Spinal cord (tissue), 10 donors: ENCODE data around the gene ACSBG1. TPM values are rescaled to one million over a fixed set of nuclear protein-coding genes. Genes with fewer than 3 reads are reported as not detected.
A peak's percentile ranks its signal among the peaks of the same experiment; 100 is the strongest.
"Not testable (repeated sequence)": the region's sequence is repeated elsewhere in the genome, so short reads cannot be mapped to it uniquely, and the experiment has no call there.

Source experiments
- DNase-seq, 6 donors: peaks; one replicate each; pipeline versions ENCODE4 v3.0.0 to v3.0.0-alpha.2; 2013 to 2015; ENCODE audit warnings: low spot score in 6 of 6, low read depth in 4 of 6
- H3K27ac ChIP-seq: one replicate; pipeline ENCODE4 v1.5.1; 2013; ENCODE audit warnings: low read depth, low read length, control low read depth
- H3K27me3 ChIP-seq: one replicate; pipeline ENCODE4 v1.6.1; 2013; ENCODE audit warnings: low read length; ENCODE audit not compliant: control insufficient read depth, insufficient read depth
- H3K36me3 ChIP-seq: one replicate; pipeline ENCODE4 v1.6.1; 2013; ENCODE audit warnings: low read length; ENCODE audit not compliant: control insufficient read depth, insufficient read depth
- H3K4me1 ChIP-seq: one replicate; pipeline ENCODE4 v1.6.1; 2013; ENCODE audit warnings: low read length; ENCODE audit not compliant: control insufficient read depth, insufficient read depth
- H3K4me3 ChIP-seq: one replicate; pipeline ENCODE4 v1.5.1; 2013; ENCODE audit warnings: low read depth, low read length, control low read depth
- H3K9me3 ChIP-seq: one replicate; pipeline ENCODE4 v1.6.1; 2013; ENCODE audit warnings: low read length; ENCODE audit not compliant: control insufficient read depth, insufficient read depth
- WGBS: methylation state at CpG from one replicate; pipeline ENCODE4 v1.1.5; 2013; ENCODE audit warnings: missing lambda C conversion rate; ENCODE audit not compliant: insufficient coverage; 5-methylcytosine and 5-hydroxymethylcytosine counted together
- polyA plus RNA-seq, 2 donors: library from polyadenylated mRNA; unstranded; fragments of 120-200 nt; gene quantifications; one replicate each; pipeline ENCODE4 v1.2.1, GENCODE V29; 2013; ENCODE audit not compliant: insufficient read length in 2 of 2
- total RNA-seq, 2 donors: library from RNA; depleted of rRNA in 1 of 2; stranded (reverse); fragments of 120-200 nt in 1 of 2; fragments of >200 nt in 1 of 2; gene quantifications; one replicate each; pipeline versions ENCODE4 v1.2.3 to v1.2.4, GENCODE V29; 2013 to 2014
- donor health status: healthy.

ACSBG1 gene
- total and polyA plus RNA-seq, 4 donors = 11.6 to 44.2 (median 43.2) TPM

GRCh38 chr15:78255421-78256043 lies 21.2 kb upstream of the ACSBG1 start:
- no peaks in the 10 kb centered on the region for H3K27me3 ChIP-seq
- peaks cover 8% of the 10 kb centered on the region for H3K4me1 ChIP-seq
- H3K27ac ChIP-seq = no peak overlapping the region
- no peak overlapping the region for H3K4me3 ChIP-seq
- DNase-seq = no peak
- WGBS = no CpG with 5 or more reads among the region's 1 CpG
- no peaks in the 10 kb centered on the region for H3K9me3 ChIP-seq
- no peaks in the 10 kb centered on the region for H3K36me3 ChIP-seq

GRCh38 chr15:78251136-78251535 lies 16.8 kb upstream of the ACSBG1 start:
- Histone ChIP-seq H3K27ac (no peak overlapping the region), H3K4me1 (no peaks in the 10 kb centered on the region), H3K36me3 (no peaks in the 10 kb centered on the region), H3K9me3 (no peaks in the 10 kb centered on the region), H3K27me3 (no peaks in the 10 kb centered on the region), H3K4me3 (no peak overlapping the region)
- no peak for DNase-seq
- WGBS = 85% methylated on average over 6 of the region's 9 CpGs

GRCh38 chr15:78249131-78249530 lies 14.8 kb upstream of the ACSBG1 start:
- H3K4me1 ChIP-seq = peaks cover under 1% of the 10 kb centered on the region
- 86% methylated on average over 2 of the region's 5 CpGs for WGBS
- no peaks in the 10 kb centered on the region for H3K36me3 ChIP-seq

GRCh38 chr15:78247911-78248310 lies 13.5 kb upstream of the ACSBG1 start:
- H3K4me3 ChIP-seq = no peak overlapping the region
- H3K27ac ChIP-seq = no peak overlapping the region
- H3K27me3 ChIP-seq = no peaks in the 10 kb centered on the region
- H3K9me3 ChIP-seq = no peaks in the 10 kb centered on the region
- H3K4me1 ChIP-seq = peaks cover 13% of the 10 kb centered on the region
- H3K36me3 ChIP-seq = no peaks in the 10 kb centered on the region
- no peak for DNase-seq
- 67% methylated on average over 1 of the region's 1 CpG for WGBS

More at GRCh38 chr15:78249131-78249530, 14.8 kb upstream of the ACSBG1 start:
- no peak for DNase-seq
- Histone ChIP-seq H3K27ac (no peak overlapping the region), H3K4me3 (no peak overlapping the region), H3K27me3 (no peaks in the 10 kb centered on the region), H3K9me3 (no peaks in the 10 kb centered on the region)

GRCh38 chr15:78245976-78246620 lies 11.7 kb upstream of the ACSBG1 start:
- not testable (repeated sequence) for H3K36me3 ChIP-seq, H3K4me3 ChIP-seq, DNase-seq, H3K27me3 ChIP-seq, H3K9me3 ChIP-seq, H3K27ac ChIP-seq
- H3K4me1 ChIP-seq = peaks cover 14% of the 10 kb centered on the region
- WGBS = 98% methylated on average over 34 of the region's 39 CpGs

GRCh38 chr15:78245392-78245791 lies 11.0 kb upstream of the ACSBG1 start:
- H3K27ac ChIP-seq, H3K4me3 ChIP-seq, H3K27me3 ChIP-seq, H3K9me3 ChIP-seq, H3K36me3 ChIP-seq, DNase-seq: not testable (repeated sequence)
- 35% methylated on average over 9 of the region's 14 CpGs for WGBS
- peaks cover 17% of the 10 kb centered on the region for H3K4me1 ChIP-seq

- no peak overlapping the region for H3K27ac ChIP-seq
- 89% methylated on average over 3 of the region's 7 CpGs for WGBS
- H3K27me3 ChIP-seq = no peaks in the 10 kb centered on the region
- H3K4me3 ChIP-seq = no peak overlapping the region
- no peaks in the 10 kb centered on the region for H3K9me3 ChIP-seq
- H3K4me1 ChIP-seq = peaks cover 17% of the 10 kb centered on the region
- DNase-seq = no peak
- no peaks in the 10 kb centered on the region for H3K36me3 ChIP-seq
Measured at GRCh38 chr15:78244893-78245292, 10.5 kb upstream of the ACSBG1 start.

- H3K4me3 ChIP-seq = no peak overlapping the region
- peaks cover 17% of the 10 kb centered on the region for H3K4me1 ChIP-seq
- no peak for DNase-seq
- WGBS = 88% methylated on average over 4 of the region's 6 CpGs
- H3K27me3 ChIP-seq = no peaks in the 10 kb centered on the region
- no peaks in the 10 kb centered on the region for H3K36me3 ChIP-seq
- H3K9me3 ChIP-seq = no peaks in the 10 kb centered on the region
- H3K27ac ChIP-seq = no peak overlapping the region
Measured at GRCh38 chr15:78244101-78244500, 9.7 kb upstream of the ACSBG1 start.

GRCh38 chr15:78243491-78243941 lies 9.2 kb upstream of the ACSBG1 start:
- peaks cover 17% of the 10 kb centered on the region for H3K4me1 ChIP-seq
- DNase-seq = peak in 2 of 6 donors; percentile 48 to 62
- no peak overlapping the region for H3K4me3 ChIP-seq
- no peaks in the 10 kb centered on the region for H3K36me3 ChIP-seq
- WGBS = 21% methylated on average over 5 of the region's 6 CpGs
- no peaks in the 10 kb centered on the region for H3K9me3 ChIP-seq
- no peak overlapping the region for H3K27ac ChIP-seq
- no peaks in the 10 kb centered on the region for H3K27me3 ChIP-seq

- WGBS = 82% methylated on average over 6 of the region's 6 CpGs
- peaks cover 17% of the 10 kb centered on the region for H3K4me1 ChIP-seq
- no peak overlapping the region for H3K4me3 ChIP-seq
- H3K27me3 ChIP-seq = no peaks in the 10 kb centered on the region
- no peak for DNase-seq
- no peak overlapping the region for H3K27ac ChIP-seq
- H3K9me3 ChIP-seq = no peaks in the 10 kb centered on the region
- H3K36me3 ChIP-seq = no peaks in the 10 kb centered on the region
Measured at GRCh38 chr15:78243058-78243457, 8.7 kb upstream of the ACSBG1 start.
